NCI-H2171 (cell line): ENCODE measurements around the gene WNT1.

Experiments used
- DNase-seq: peaks from one replicate; lab custom pipeline; 2025; lab: John Stamatoyannopoulos, UW

The WNT1 gene

DNA sequence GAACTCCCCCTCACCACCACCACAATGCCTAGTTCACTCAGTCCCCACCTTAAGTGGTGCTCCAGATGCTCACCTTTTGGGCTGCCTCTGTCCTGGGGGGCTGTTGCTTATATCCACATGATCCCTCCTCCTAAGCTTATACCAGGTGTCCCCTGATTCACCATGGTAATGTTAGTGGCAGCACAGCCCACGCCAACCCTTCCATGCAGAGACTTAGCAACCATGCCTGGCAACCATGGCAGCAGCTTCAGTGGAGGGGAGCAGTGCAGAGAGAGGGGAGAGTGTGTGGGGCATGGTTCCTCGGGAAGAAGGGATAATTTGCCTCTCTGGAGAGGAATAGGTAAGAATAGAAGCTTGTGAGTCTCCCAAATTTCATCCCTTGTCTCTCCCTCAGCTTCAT lies 22.2 kb downstream of the WNT1 start:
- DNase-seq: no peak

GRCh38 chr12:49008943-49009342 lies 30.8 kb downstream of the WNT1 start:
- no peak for DNase-seq

DNA sequence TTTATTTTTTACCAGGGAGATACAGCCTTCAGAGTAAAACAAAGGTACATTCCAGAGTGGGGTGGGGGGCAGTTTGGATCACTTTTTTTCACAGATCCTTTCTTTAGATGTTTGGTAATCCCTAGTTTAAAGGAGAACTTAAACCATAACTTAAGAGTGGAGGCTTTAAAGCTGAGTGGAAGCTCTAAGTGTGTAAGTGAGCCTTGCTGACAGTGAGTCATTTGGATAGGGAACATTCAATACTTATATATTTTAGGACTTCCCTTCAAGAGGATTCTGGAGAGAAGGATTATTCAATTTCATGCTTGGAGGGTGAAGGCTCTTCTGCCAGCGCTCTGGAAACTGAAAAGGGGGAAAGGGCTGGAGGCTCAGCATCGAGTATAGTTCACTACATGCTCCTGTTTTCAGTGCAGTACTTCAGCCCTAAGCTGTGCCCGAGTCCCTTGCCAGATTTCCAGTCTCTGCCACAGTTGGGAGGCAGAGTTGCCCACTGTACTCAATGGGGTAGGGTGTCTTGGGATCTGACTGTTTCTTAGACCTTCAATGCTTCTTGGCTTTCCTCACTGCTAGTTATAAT lies 32.1 kb downstream of the WNT1 start:
- no peak for DNase-seq

DNA sequence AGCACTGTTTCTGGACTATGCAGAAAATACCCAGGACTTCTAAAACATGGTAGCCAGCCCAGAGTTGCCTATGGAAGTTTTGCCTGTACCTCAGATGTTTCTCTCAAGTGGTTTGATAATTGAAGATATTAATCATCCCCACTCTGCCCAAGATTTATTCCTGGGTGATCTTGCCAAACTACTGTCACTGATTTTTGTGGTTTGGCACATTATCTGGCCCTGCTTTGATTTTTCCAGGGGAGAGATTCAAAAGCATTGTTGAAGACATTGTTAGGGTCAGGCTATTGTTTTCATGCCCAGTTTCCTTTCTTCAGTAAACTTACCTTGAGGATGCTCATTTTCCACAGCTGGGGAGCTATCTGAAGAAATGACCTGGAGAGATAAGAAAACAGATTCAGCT lies 34.6 kb downstream of the WNT1 start:
- no peak for DNase-seq

DNA sequence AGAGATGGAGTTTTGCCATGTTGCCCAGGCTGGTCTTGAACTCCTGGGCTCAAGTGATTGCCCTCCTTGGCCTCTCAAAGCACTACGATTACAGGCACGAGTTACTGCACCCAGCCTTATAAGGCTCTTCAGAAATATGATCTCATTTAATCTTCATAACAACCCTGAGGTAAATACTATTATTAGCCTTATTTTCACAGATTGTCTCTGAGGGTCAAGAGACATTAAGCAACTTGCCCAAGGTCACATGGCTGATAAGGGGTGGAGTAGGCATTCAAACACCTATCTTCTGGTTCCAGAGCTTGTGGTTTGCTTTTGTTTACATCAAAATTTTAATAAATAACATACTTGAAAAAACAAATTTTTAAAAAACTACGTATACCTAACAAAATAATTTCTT lies 35.3 kb downstream of the WNT1 start:
- no peak for DNase-seq

DNA sequence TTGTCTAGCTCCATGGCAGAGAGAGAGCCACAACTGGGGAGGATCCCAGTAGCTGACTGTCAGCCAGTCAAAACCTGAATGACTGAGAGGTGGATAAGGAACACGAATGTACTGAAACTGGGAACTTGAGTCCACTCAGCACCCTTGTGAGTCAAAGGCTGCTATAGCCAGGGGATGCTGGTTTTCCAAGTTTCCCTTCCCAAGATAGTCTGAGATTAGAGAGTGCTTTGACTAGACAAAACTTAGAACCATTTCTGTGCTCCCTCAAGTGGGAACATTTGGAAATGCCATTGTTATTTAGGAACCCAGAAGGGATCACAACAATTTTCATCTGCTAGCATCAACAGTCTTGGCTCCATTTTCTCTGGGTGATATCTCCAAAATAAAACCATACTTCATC lies 36.4 kb downstream of the WNT1 start:
- no peak for DNase-seq

GRCh38 chr12:49015196-49015595 lies 37.1 kb downstream of the WNT1 start:
- DNase-seq: no peak

- no peak for DNase-seq
Observed at GRCh38 chr12:49017891-49018260, 39.8 kb downstream of the WNT1 start.

DNA sequence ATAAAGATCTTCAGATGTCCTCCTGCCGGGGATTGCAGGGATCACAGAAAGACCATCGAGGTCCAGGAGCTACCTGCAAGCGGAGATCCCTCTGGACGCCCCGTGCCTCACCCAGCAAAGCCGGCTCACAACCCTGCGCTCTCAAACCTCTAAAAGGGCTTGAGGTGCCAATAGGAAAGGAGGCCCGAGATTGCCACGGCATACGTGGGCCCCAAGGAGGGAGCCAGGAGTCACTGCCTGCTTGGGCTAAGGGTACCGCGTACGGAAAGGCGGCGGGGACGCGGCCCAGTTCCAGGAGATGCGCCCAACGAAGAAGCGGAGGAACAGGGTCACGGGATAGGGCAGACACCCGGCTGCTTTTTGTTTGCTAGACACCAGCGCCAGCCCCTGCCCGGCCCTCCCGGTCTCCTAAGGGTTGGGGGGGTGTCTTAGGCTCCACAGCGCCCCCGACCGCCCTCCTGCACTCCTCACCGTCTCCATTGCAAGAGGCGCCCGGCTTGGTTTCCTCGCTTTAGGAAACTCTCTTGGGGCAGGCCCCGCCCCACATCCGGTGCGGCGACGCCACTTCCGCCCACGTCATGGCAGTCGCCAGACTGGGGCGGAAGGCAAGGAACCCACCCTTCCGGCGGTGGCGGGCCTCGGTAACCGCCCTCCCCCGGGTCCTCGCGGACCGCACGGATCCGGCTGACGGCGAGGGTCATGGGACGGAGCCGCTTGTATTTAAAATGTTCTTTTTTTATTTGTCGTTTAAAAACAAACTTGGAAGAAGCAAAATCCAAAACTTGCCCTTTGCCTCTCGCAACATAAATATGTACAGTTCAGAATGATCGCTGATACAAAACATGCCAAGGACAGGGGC lies 40.4 kb downstream of the WNT1 start, which contains the start of gene PRKAG1:
PRKAG1 (minus strand) TSS at position 516 of the 859 bp plus-strand sequence; CDS start at position 480, 36 bp downstream.
- peak; percentile 96 for DNase-seq

DNA sequence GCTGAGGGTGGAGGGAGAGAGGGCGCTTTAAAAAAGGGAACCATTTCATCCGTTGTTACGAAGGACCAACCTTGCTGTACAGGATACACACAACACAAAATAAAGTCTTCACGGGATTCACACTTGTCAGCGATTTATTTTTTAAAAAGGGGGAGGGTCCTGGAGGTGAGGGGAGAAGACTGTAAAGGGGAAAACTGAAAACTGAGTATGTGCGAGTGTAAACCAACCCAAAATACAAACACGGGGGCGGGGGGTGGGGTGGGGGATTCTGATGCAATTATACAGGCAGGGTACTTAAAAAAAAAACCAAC lies 41.0 kb downstream of the WNT1 start:
- DNase-seq: no peak

- no peak for DNase-seq
Observed at GRCh38 chr12:49019443-49020324, 41.6 kb downstream of the WNT1 start.

GRCh38 chr12:49020441-49020840 lies 42.3 kb downstream of the WNT1 start:
- DNase-seq: no peak

GRCh38 chr12:49021292-49021915 lies 43.3 kb downstream of the WNT1 start:
- no peak for DNase-seq

- no peak for DNase-seq
Observed at GRCh38 chr12:49022558-49023178, 44.5 kb downstream of the WNT1 start.

- no peak for DNase-seq
Observed at GRCh38 chr12:49023812-49024211, 45.7 kb downstream of the WNT1 start.

GRCh38 chr12:49024543-49024942 lies 46.4 kb downstream of the WNT1 start:
- no peak for DNase-seq

- DNase-seq: no peak
Observed at GRCh38 chr12:49025463-49025862, 47.3 kb downstream of the WNT1 start.

DNA sequence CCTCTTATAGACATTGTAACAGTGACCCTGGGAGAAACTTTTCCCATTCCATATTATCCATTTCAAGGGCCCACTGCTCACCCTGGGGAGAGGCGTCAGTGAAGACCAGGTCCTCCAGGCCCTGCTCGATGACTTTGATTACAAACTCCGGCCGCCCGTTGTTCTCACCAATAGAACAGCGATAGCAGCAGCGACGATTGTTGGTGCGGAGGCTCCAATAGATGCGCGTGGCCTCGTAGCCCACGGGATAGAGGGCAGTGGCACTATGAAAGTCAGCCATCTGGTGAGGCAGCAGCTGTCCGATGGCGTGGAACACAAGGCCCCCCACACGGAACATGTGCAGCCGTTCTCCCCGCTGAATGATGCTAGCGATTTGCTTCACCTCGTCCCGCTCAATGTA lies 48.0 kb downstream of the WNT1 start:
- DNase-seq: no peak

DNA sequence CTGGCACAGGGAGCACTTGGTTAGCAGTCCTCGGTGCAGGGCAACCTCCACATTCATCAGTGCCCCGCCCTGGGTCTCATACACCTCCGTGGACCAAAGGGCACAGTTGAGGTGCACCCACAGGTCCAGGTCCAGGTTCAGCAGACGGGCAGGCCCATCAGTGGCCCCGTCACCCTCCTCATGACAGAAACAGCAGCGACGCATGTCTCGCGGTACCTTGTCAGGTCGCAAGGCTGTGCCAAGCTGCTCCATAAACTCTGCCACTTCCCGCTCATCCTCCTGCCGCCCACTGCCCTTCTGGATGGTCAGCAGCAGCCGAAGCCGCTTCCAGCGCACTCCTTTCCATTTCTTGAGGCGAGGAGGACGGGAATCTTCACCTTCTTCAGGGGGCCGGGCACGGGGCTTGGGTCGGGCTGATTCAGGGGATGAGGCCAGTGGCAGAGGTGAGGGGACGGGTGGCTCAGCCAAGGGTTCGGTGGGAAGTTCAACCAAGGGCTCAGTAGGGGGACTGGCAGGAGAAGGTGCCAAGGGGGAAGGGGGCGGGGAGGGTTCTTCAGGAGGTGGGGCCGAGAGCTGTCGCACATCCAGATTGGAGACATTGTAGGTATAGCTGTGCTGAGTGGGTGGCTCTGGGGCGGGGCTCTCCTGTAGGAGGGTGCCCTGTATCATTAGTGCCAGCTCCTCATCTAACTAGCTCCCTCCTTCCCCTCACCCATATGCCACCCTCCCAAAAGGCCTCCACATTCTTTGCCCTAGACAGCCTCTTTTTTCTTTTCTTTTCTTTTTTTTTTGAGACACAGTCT lies 48.8 kb downstream of the WNT1 start:
- no peak for DNase-seq

- DNase-seq: no peak
Observed at GRCh38 chr12:49027846-49028555, 49.9 kb downstream of the WNT1 start.
